ENCODE measurements around the gene ARFGAP1. TPM values are rescaled to one million over a fixed set of nuclear protein-coding genes. Genes with fewer than 3 reads are reported as not detected.

Gene ARFGAP1
- total and polyA plus RNA-seq, 5 donors from 2014 or later, result 17.9 to 123 (median 21.0) TPM

DNA sequence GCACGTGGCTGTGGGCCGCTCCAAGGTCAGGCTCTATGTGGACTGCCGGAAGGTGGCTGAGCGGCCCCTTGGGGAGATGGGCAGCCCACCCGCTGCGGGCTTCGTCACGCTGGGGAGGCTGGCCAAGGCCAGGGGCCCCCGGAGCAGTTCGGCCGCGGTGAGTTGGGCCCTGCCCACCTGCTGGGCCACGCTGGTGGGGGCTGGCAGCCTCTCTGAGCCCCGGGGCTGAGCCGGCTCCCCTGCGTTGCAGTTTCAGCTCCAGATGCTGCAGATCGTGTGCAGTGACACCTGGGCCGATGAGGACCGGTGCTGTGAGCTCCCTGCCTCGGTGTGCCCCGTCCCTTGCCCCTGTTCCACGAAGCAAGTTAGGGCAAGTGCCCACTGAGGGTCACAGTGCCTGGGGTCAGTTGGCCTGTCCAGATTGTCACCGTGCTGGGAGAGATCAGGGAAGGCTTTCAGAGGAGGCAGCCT lies 47.5 kb downstream of the ARFGAP1 start:
- DNase-seq (no peak), ATAC-seq (ENCODE audit: low read depth in 2 of 2) (no peak)
- Mint-ChIP-seq H3K9me3 (no peaks in the 10 kb centered on the region), H3K27ac (no peak overlapping the region), H3K4me1 (no peaks in the 10 kb centered on the region), H3K27me3 (no peaks in the 10 kb centered on the region), H3K36me3 (no peaks in the 10 kb centered on the region), H3K4me3 (no peak overlapping the region)
- no peaks in the 10 kb centered on the region for H3K36me3 ChIP-seq (ENCODE audit: control insufficient read depth, insufficient read depth, low read length)
- H3K27ac ChIP-seq (ENCODE audit: insufficient read depth, low read length, poor library complexity, severe bottlenecking), result no peak overlapping the region
- H3K27me3 ChIP-seq (ENCODE audit: control insufficient read depth, insufficient read depth, low read length), result no peaks in the 10 kb centered on the region
- H3K4me1 ChIP-seq (ENCODE audit: control insufficient read depth, insufficient read depth, low read length, poor library complexity, severe bottlenecking), result no peaks in the 10 kb centered on the region
- no peaks in the 10 kb centered on the region for H3K9me3 ChIP-seq (ENCODE audit: control insufficient read depth in 2 of 2, low read length in 2 of 2)
- H3K4me3 ChIP-seq (ENCODE audit: low read depth, low read length), result no peak overlapping the region

DNA sequence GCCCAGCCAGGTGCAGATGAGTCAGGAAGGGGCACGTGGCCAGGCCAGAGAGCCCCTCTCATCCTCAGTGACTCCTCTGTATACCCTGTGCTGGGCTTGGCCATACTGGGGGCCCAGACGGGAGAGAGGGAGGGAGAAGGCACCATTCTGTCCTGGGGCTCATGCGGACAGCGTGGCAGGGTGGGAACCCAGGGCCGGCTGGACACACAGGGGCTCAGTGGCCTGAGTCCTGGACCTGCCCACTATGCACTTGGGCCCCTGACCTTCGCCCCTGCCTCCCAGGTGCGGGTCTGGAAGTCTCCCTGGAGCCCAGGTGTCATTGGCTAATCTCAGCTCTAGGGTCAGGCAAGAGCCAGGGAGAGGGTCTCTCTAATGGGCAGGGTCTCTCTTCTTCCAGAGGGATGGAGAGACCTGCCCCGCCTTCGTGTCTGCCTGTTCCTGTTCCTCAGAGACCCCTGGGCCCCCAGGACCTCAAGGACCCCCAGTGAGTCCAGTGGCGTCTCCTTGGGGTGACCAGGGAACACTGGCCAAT lies 48.1 kb downstream of the ARFGAP1 start:
- no peak for DNase-seq
- Mint-ChIP-seq H3K27ac (no peak overlapping the region), H3K36me3 (no peaks in the 10 kb centered on the region), H3K4me3 (no peak overlapping the region), H3K27me3 (no peaks in the 10 kb centered on the region), H3K9me3 (no peaks in the 10 kb centered on the region), H3K4me1 (no peaks in the 10 kb centered on the region)
- no peaks in the 10 kb centered on the region for H3K4me1 ChIP-seq (ENCODE audit: control insufficient read depth, insufficient read depth, low read length, poor library complexity, severe bottlenecking)
- no peak for ATAC-seq (ENCODE audit: low read depth in 2 of 2)
- no peaks in the 10 kb centered on the region for H3K9me3 ChIP-seq (ENCODE audit: control insufficient read depth in 2 of 2, low read length in 2 of 2)
- H3K27me3 ChIP-seq (ENCODE audit: control insufficient read depth, insufficient read depth, low read length), result no peaks in the 10 kb centered on the region
- no peaks in the 10 kb centered on the region for H3K36me3 ChIP-seq (ENCODE audit: control insufficient read depth, insufficient read depth, low read length)
- H3K4me3 ChIP-seq (ENCODE audit: low read depth, low read length), result no peak overlapping the region
- H3K27ac ChIP-seq (ENCODE audit: insufficient read depth, low read length, poor library complexity, severe bottlenecking), result no peak overlapping the region

DNA sequence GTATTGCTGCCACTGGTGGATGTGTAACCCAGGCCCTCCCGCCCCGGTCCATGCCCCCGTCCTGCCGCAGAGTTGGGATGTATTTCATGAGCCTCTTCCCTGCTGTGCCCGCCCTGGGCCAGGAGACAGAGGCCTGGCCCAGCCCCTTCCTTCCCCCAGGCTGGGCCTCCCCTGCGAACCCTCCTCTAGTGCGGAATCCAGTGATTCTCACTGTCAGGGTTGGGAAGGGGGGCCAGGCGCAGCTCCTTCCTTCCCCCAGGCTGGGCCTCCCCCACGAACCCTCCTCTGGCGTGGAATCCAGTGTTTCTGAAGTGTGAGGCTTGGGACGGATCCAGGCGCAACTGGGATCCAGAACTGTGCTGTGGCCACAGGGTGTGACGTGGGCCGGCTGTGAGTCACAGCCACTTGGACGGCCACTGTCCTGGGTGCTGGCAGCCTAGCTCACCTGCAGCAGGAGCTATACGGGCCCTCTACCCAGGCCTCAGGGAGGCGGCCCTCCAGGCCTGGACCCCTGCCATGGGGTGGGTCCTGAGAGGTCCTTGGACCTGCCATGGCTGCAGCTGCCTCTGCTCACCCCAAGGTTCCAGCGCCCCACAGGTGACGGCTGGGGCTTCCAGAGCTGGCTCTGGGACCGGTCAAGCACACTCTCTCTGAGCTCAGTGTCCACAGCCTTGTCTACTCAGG lies 48.7 kb downstream of the ARFGAP1 start:
- DNase-seq (no peak), ATAC-seq (ENCODE audit: low read depth in 2 of 2) (no peak)
- no peaks in the 10 kb centered on the region for H3K27me3 ChIP-seq (ENCODE audit: control insufficient read depth, insufficient read depth, low read length)
- H3K27ac Mint-ChIP-seq, result no peak overlapping the region
- H3K27me3 Mint-ChIP-seq, result no peaks in the 10 kb centered on the region
- no peaks in the 10 kb centered on the region for H3K9me3 Mint-ChIP-seq
- peaks cover 0 to 1% of the 10 kb centered on the region in 2 experiments for H3K9me3 ChIP-seq (ENCODE audit: control insufficient read depth in 2 of 2, low read length in 2 of 2)
- no peak overlapping the region for H3K4me3 ChIP-seq (ENCODE audit: low read depth, low read length)
- H3K36me3 ChIP-seq (ENCODE audit: control insufficient read depth, insufficient read depth, low read length), result no peaks in the 10 kb centered on the region
- no peak overlapping the region for H3K27ac ChIP-seq (ENCODE audit: insufficient read depth, low read length, poor library complexity, severe bottlenecking)
- no peak overlapping the region for H3K4me3 Mint-ChIP-seq
- no peaks in the 10 kb centered on the region for H3K36me3 Mint-ChIP-seq
- H3K4me1 Mint-ChIP-seq, result no peaks in the 10 kb centered on the region
- H3K4me1 ChIP-seq (ENCODE audit: control insufficient read depth, insufficient read depth, low read length, poor library complexity, severe bottlenecking), result peaks cover 4% of the 10 kb centered on the region

GRCh38 chr20:63322146-63322932 lies 49.7 kb downstream of the ARFGAP1 start:
- Histone ChIP-seq H3K4me1 (ENCODE audit: control insufficient read depth, insufficient read depth, low read length, poor library complexity, severe bottlenecking) (peaks cover 9% of the 10 kb centered on the region), H3K9me3 (ENCODE audit: control insufficient read depth in 2 of 2, low read length in 2 of 2) (peaks cover 0 to 11% of the 10 kb centered on the region in 2 experiments), H3K36me3 (ENCODE audit: control insufficient read depth, insufficient read depth, low read length) (no peaks in the 10 kb centered on the region), H3K27ac (ENCODE audit: insufficient read depth, low read length, poor library complexity, severe bottlenecking) (no peak overlapping the region), H3K4me3 (ENCODE audit: low read depth, low read length) (no peak overlapping the region), H3K27me3 (ENCODE audit: control insufficient read depth, insufficient read depth, low read length) (no peaks in the 10 kb centered on the region)
- Mint-ChIP-seq H3K4me3 (no peak overlapping the region), H3K27me3 (no peaks in the 10 kb centered on the region), H3K4me1 (peaks cover 0 to 5% (median 0%) of the 10 kb centered on the region in 4 donors), H3K36me3 (no peaks in the 10 kb centered on the region), H3K9me3 (peaks cover 0 to 3% (median 0%) of the 10 kb centered on the region in 7 donors), H3K27ac (no peak overlapping the region)
- DNase-seq (no peak), ATAC-seq (ENCODE audit: low read depth in 2 of 2) (no peak)

- Mint-ChIP-seq H3K9me3 (peaks cover 0 to 3% (median 0%) of the 10 kb centered on the region in 7 donors), H3K27me3 (no peaks in the 10 kb centered on the region), H3K4me1 (peaks cover 0 to 5% (median 0%) of the 10 kb centered on the region in 4 donors), H3K27ac (peak overlapping the region in 1 of 3 donors; percentile 12), H3K4me3 (no peak overlapping the region), H3K36me3 (no peaks in the 10 kb centered on the region)
- no peaks in the 10 kb centered on the region for H3K36me3 ChIP-seq (ENCODE audit: control insufficient read depth, insufficient read depth, low read length)
- no peak overlapping the region for H3K4me3 ChIP-seq (ENCODE audit: low read depth, low read length)
- no peak for DNase-seq
- H3K27ac ChIP-seq (ENCODE audit: insufficient read depth, low read length, poor library complexity, severe bottlenecking), result no peak overlapping the region
- H3K9me3 ChIP-seq (ENCODE audit: control insufficient read depth in 2 of 2, low read length in 2 of 2), result peaks cover 0 to 11% of the 10 kb centered on the region in 2 experiments
- ATAC-seq (ENCODE audit: low read depth in 2 of 2), result no peak
- H3K4me1 ChIP-seq (ENCODE audit: control insufficient read depth, insufficient read depth, low read length, poor library complexity, severe bottlenecking), result peaks cover 9% of the 10 kb centered on the region
- no peaks in the 10 kb centered on the region for H3K27me3 ChIP-seq (ENCODE audit: control insufficient read depth, insufficient read depth, low read length)
Observed at GRCh38 chr20:63322933-63323273, 50.3 kb downstream of the ARFGAP1 start.

GRCh38 chr20:63323357-63323981 lies 50.9 kb downstream of the ARFGAP1 start:
- Mint-ChIP-seq H3K36me3 (no peaks in the 10 kb centered on the region), H3K27me3 (no peaks in the 10 kb centered on the region), H3K4me3 (no peak overlapping the region), H3K4me1 (peaks cover 0 to 5% (median 0%) of the 10 kb centered on the region in 4 donors), H3K9me3 (peaks cover 0 to 3% (median 0%) of the 10 kb centered on the region in 7 donors), H3K27ac (peak overlapping the region in 1 of 3 donors; percentile 12)
- Histone ChIP-seq H3K9me3 (ENCODE audit: control insufficient read depth in 2 of 2, low read length in 2 of 2) (peaks cover 0 to 11% of the 10 kb centered on the region in 2 experiments), H3K27ac (ENCODE audit: insufficient read depth, low read length, poor library complexity, severe bottlenecking) (no peak overlapping the region), H3K4me1 (ENCODE audit: control insufficient read depth, insufficient read depth, low read length, poor library complexity, severe bottlenecking) (peaks cover 9% of the 10 kb centered on the region), H3K36me3 (ENCODE audit: control insufficient read depth, insufficient read depth, low read length) (no peaks in the 10 kb centered on the region), H3K4me3 (ENCODE audit: low read depth, low read length) (no peak overlapping the region), H3K27me3 (ENCODE audit: control insufficient read depth, insufficient read depth, low read length) (no peaks in the 10 kb centered on the region)
- ATAC-seq (ENCODE audit: low read depth in 2 of 2) (no peak), DNase-seq (no peak)

- Mint-ChIP-seq H3K4me1 (peaks cover 0 to 5% (median 0%) of the 10 kb centered on the region in 4 donors), H3K27ac (no peak overlapping the region), H3K36me3 (no peaks in the 10 kb centered on the region), H3K27me3 (no peaks in the 10 kb centered on the region), H3K9me3 (peaks cover 0 to 3% (median 0%) of the 10 kb centered on the region in 7 donors), H3K4me3 (no peak overlapping the region)
- no peak for ATAC-seq (ENCODE audit: low read depth in 2 of 2)
- H3K36me3 ChIP-seq (ENCODE audit: control insufficient read depth, insufficient read depth, low read length), result no peaks in the 10 kb centered on the region
- no peak for DNase-seq
- no peaks in the 10 kb centered on the region for H3K27me3 ChIP-seq (ENCODE audit: control insufficient read depth, insufficient read depth, low read length)
- H3K4me1 ChIP-seq (ENCODE audit: control insufficient read depth, insufficient read depth, low read length, poor library complexity, severe bottlenecking), result peaks cover 9% of the 10 kb centered on the region
- H3K4me3 ChIP-seq (ENCODE audit: low read depth, low read length), result no peak overlapping the region
- no peak overlapping the region for H3K27ac ChIP-seq (ENCODE audit: insufficient read depth, low read length, poor library complexity, severe bottlenecking)
- H3K9me3 ChIP-seq (ENCODE audit: control insufficient read depth in 2 of 2, low read length in 2 of 2), result peaks cover 0 to 11% of the 10 kb centered on the region in 2 experiments
Observed at GRCh38 chr20:63325021-63325471, 52.4 kb downstream of the ARFGAP1 start.
